Adrenal gland (tissue), 12 donors: ENCODE results near the gene FHIT. TPM values are rescaled to one million over a fixed set of nuclear protein-coding genes. Genes with fewer than 3 reads are reported as not detected.

Source experiments
- DNase-seq, 7 donors: peaks; one replicate each; pipeline ENCODE4 v3.0.0-alpha.2; 2019 to 2020
- H3K27ac ChIP-seq, 5 donors: fragments of 200-600 bp; sonication (generic) in 4 of 5; 1 replicate in 3 of 5; 2 replicates in 2 of 5; pipeline versions ENCODE4 v1.5.1 to v1.8.0; 2016 to 2020; ENCODE audit warnings: mild to moderate bottlenecking in 1 of 5
- H3K27me3 ChIP-seq: fragments of 200-600 bp; 2 replicates; pipeline ENCODE4 v1.8.0; 2021
- H3K36me3 ChIP-seq, 2 donors: fragments of 200-600 bp; replicated peaks in 1 of 2; 1 replicate in 1 of 2; 2 replicates in 1 of 2; pipeline versions ENCODE4 v1.5.1 to v1.8.0; 2018 to 2022
- H3K4me1 ChIP-seq, 2 donors: fragments of 200-600 bp; replicated peaks in 1 of 2; 1 replicate in 1 of 2; 2 replicates in 1 of 2; pipeline versions ENCODE4 v1.5.1 to v1.8.0; 2018 to 2021
- H3K4me3 ChIP-seq, 4 donors: fragments of 200-600 bp; sonication (generic) in 3 of 4; one replicate each; pipeline ENCODE4 v1.5.1; 2016 to 2018
- H3K9me3 ChIP-seq, 3 donors: fragments of 200-600 bp; sonication (generic) in 1 of 3; replicated peaks in 1 of 3; 1 replicate in 2 of 3; 2 replicates in 1 of 3; pipeline versions ENCODE4 v1.5.1 to v1.8.0; 2016 to 2021
- POLR2A ChIP-seq, 2 donors: fragments of 450-650 bp; IDR thresholded peaks; one replicate each; pipeline ENCODE4 v1.6.1; 2017; ENCODE audit warnings: antibody characterized with exemption in 2 of 2, mild to moderate bottlenecking in 2 of 2, moderate library complexity in 1 of 2
- WGBS, 4 donors: extraction: QIAGEN DNeasy Blood & Tissue Kit in 2 of 4; methylation state at CpG; one replicate each; pipeline versions ENCODE4 v1.1.5 to v1.1.7; 2013 to 2017; 5-methylcytosine and 5-hydroxymethylcytosine counted together
- intact Hi-C, 2 donors: fragments of 100-400 bp; cut with DNase I; formaldehyde crosslinking; loops; one replicate each; pipeline versions ENCODE4 v1.14.1 to v1.15.0; 2022 to 2023
- polyA plus RNA-seq, 3 donors: library from polyadenylated mRNA; stranded (reverse); fragments of 200-250 nt in 2 of 3; fragments of 350-450 nt in 1 of 3; fragmentation: Illumina TruSeq in 1 of 3; extraction: RNeasy Lipid Tissue Mini Kit (QIAGEN cat#74804) in 1 of 3; gene quantifications; one replicate each; pipeline ENCODE4 v1.2.3, GENCODE V29; 2013 to 2014
- total RNA-seq, 9 donors: library from RNA; depleted of rRNA in 4 of 9; stranded (reverse); fragments of >200 nt in 4 of 9; fragments of 120-200 nt in 1 of 9; fragmentation: NEBNext Ultra II Directional in 1 of 9; extraction: Animal tissue kit (Norgen Biotek cat#: 25700) in 1 of 9; gene quantifications; one replicate each; pipeline versions ENCODE4 v1.1.0 to v1.2.4, GENCODE V29; 2013 to 2023
- TF ChIP-seq, protein P1 (sequence below), 6 experiments: fragments of 450-650 bp in 4 of 6; fragments of 200-600 bp in 2 of 6; sonication (generic) in 1 of 6; IDR thresholded peaks; 1 replicate in 5 of 6; 2 replicates in 1 of 6; pipeline versions ENCODE4 v1.5.1 to v1.8.0; 2016 to 2021; ENCODE audit warnings: antibody characterized with exemption in 6 of 6, mild to moderate bottlenecking in 2 of 6, moderate library complexity in 1 of 6
- donor health status: healthy with polysubstance abuse.
- donor health status: Bipolar disorder and iron deficiency.
- donor health status: DM: yes; HTN: yes; CAD: no.
- donor health status: DM: no; HTN: no; CAD: no.
- donor health status: DM: no; HTN: no; CAD: no.
- donor health status: DM: yes; HTN: yes; CAD: no.

Gene FHIT
- total and polyA plus RNA-seq, 12 donors = 14.1 to 43.9 (median 28.8) TPM

- no peaks in the 10 kb centered on the region for H3K36me3 ChIP-seq
- 91 to 95% (median 93%) methylated on average over 3 of the region's 3 CpGs for WGBS, 4 donors
- TF ChIP-seq, protein P1, sequence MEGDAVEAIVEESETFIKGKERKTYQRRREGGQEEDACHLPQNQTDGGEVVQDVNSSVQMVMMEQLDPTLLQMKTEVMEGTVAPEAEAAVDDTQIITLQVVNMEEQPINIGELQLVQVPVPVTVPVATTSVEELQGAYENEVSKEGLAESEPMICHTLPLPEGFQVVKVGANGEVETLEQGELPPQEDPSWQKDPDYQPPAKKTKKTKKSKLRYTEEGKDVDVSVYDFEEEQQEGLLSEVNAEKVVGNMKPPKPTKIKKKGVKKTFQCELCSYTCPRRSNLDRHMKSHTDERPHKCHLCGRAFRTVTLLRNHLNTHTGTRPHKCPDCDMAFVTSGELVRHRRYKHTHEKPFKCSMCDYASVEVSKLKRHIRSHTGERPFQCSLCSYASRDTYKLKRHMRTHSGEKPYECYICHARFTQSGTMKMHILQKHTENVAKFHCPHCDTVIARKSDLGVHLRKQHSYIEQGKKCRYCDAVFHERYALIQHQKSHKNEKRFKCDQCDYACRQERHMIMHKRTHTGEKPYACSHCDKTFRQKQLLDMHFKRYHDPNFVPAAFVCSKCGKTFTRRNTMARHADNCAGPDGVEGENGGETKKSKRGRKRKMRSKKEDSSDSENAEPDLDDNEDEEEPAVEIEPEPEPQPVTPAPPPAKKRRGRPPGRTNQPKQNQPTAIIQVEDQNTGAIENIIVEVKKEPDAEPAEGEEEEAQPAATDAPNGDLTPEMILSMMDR (IDR thresholded peaks at IDR 0.05) = no peak
- TF ChIP-seq POLR2A (IDR thresholded peaks at IDR 0.05) = no peak
- intact Hi-C loops = no loop called here
- no peak overlapping the region for H3K27ac ChIP-seq
- H3K4me3 ChIP-seq = no peak overlapping the region
- no peaks in the 10 kb centered on the region for H3K9me3 ChIP-seq
- H3K27me3 ChIP-seq = no peaks in the 10 kb centered on the region
- no peak for DNase-seq
- no peaks in the 10 kb centered on the region for H3K4me1 ChIP-seq
Observed at GRCh38 chr3:60185161-60185560, 1066.1 kb downstream of the FHIT start.

GRCh38 chr3:60182697-60183096 is 1068.6 kb downstream of the FHIT start:
- TF ChIP-seq, protein P1 (IDR thresholded peaks at IDR 0.05) = no peak
- TF ChIP-seq POLR2A (IDR thresholded peaks at IDR 0.05) = no peak
- H3K9me3 ChIP-seq = no peaks in the 10 kb centered on the region
- intact Hi-C loops = no loop called here
- H3K4me3 ChIP-seq = no peak overlapping the region
- H3K27me3 ChIP-seq = no peaks in the 10 kb centered on the region
- no peak overlapping the region for H3K27ac ChIP-seq
- no peaks in the 10 kb centered on the region for H3K36me3 ChIP-seq
- H3K4me1 ChIP-seq = no peaks in the 10 kb centered on the region
- WGBS, 4 donors = 73 to 85% (median 78%) methylated on average over 1 of the region's 1 CpG
- no peak for DNase-seq

DNA sequence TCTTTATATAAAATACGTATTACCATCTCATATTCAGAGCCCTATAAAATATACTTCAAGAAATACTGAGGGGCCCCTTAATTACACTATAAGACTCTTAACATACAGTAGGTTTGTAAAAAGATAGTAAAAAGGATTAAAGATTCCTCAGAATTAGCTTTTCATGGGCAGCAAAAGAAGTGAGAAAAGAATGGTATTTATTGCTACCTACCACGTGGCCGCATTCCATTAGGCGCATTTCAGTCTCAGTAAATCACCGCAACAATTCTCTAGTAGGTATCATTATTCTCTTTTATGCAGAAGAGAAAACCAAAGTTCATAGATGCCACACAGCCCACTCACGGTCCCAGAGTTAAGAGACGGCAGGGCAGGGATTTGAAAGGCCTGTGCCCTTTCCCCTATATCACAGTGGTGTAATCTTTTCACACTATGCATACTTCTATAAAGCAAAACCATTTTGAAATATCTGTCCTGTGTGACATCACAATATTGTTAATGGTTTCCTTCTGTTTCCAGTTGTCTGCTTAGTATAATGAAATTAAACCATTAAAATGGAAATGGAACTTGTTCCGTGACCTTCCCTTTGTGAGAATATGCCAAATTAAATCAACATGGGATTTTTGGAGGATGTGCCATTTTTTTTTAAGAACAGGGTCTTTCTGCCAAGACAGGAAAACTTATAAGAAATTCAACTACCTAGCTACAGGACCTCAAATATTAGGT is 1072.2 kb downstream of the FHIT start:
- intact Hi-C loops = no loop called here
- no peaks in the 10 kb centered on the region for H3K36me3 ChIP-seq
- no peaks in the 10 kb centered on the region for H3K4me1 ChIP-seq
- H3K27ac ChIP-seq = no peak overlapping the region
- no peak for DNase-seq
- WGBS, 4 donors = 85 to 91% (median 89%) methylated on average over 8 of the region's 8 CpGs
- no peaks in the 10 kb centered on the region for H3K27me3 ChIP-seq
- no peaks in the 10 kb centered on the region for H3K9me3 ChIP-seq
- no peak for TF ChIP-seq POLR2A (IDR thresholded peaks at IDR 0.05)
- TF ChIP-seq, protein P1 (IDR thresholded peaks at IDR 0.05) = no peak
- H3K4me3 ChIP-seq = no peak overlapping the region

DNA sequence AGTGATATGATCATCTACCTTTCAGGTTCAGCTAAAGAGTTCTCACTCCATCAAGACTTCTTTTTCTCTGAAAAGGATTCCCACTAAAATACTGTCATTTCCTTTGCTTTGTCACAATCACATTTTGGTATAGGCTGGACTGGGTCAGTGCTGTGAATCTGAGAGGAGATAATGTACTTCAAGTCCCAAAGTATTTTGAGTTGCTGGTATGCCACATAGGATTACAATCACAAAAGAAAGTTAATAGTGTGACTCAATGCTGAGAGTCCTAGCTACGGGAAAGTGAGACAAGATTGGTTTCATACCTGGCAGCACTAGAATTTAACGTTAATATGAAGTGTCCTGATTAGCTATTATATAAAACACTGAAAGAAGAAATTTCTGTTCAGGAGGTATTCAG is 1073.5 kb downstream of the FHIT start:
- no peaks in the 10 kb centered on the region for H3K27me3 ChIP-seq
- H3K4me1 ChIP-seq = no peaks in the 10 kb centered on the region
- TF ChIP-seq, protein P1 (IDR thresholded peaks at IDR 0.05) = no peak
- no peak for TF ChIP-seq POLR2A (IDR thresholded peaks at IDR 0.05)
- no peaks in the 10 kb centered on the region for H3K9me3 ChIP-seq
- WGBS, 4 donors = 81 to 96% (median 90%) methylated on average over 2 of the region's 2 CpGs
- intact Hi-C loops = no loop called here
- H3K36me3 ChIP-seq = no peaks in the 10 kb centered on the region
- DNase-seq = no peak
- no peak overlapping the region for H3K4me3 ChIP-seq
- H3K27ac ChIP-seq = no peak overlapping the region
